NCI-H2029 (cell line): ENCODE data around the gene ZNF22.

ENCODE experiments used
- DNase-seq: peaks from one replicate; lab custom pipeline; 2025; lab: John Stamatoyannopoulos, UW

Gene ZNF22

DNA sequence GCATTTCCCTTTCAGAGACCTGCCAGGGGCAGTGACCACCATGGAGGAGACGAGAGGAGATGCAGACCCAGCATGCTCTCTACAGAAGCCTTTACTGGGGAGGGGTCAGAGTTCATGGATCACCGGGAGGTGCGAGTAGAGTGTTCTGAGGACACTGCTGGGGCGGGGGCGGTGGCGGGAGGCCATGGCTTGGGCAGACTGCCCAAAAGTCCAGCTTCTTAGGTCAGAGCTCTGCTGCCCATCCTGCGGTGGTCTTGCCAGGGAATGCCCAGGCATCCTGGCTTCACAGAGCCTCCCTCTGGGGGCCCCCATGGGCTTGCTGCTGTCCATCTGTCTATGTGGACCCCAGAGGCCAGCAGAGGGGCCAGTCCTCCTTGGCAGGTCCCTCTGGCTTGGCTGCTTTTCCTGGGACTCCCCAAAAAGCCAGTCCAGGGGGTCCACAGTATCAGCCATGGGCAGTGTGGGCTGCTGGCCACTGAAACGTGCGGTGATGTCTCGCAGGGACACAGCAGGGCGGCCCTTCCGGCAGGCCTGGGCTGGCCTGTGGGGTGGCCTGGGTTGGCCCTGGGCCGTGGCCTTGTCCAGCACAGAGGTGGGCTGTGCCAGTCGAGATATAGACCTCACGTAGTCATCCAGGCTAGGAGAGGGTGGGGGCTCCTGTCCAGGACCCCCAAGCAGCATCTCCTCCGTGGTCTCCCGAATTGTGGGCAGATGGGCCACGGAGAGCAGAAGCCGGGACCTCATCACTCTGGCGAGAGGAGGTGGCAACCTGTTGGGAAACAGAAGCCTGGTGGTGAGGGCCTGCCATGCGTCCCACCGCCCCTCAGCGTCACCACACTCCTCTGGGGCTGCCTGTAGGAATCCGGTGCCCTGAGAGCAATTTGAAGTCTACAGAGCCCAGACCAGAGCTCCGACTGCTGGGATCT lies 23.2 kb upstream of the ZNF22 start:
- DNase-seq = no peak

DNA sequence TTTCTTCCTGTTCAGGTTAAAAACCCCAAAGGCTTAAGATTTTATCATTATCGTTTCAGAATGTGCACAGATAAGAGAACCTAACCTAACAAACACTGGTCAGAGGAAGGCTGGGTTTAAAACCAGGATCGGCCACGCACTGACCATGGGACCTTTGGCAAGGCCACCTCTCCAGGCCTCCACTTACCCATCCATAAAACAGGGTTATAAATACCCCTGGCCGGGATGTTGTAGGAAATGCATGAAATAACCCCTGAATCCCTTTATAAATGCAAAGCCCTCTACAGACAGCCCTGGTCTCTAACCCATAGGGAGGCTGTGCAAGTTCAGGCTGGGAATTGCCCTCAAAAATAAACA lies 22.5 kb upstream of the ZNF22 start:
- DNase-seq = no peak

DNA sequence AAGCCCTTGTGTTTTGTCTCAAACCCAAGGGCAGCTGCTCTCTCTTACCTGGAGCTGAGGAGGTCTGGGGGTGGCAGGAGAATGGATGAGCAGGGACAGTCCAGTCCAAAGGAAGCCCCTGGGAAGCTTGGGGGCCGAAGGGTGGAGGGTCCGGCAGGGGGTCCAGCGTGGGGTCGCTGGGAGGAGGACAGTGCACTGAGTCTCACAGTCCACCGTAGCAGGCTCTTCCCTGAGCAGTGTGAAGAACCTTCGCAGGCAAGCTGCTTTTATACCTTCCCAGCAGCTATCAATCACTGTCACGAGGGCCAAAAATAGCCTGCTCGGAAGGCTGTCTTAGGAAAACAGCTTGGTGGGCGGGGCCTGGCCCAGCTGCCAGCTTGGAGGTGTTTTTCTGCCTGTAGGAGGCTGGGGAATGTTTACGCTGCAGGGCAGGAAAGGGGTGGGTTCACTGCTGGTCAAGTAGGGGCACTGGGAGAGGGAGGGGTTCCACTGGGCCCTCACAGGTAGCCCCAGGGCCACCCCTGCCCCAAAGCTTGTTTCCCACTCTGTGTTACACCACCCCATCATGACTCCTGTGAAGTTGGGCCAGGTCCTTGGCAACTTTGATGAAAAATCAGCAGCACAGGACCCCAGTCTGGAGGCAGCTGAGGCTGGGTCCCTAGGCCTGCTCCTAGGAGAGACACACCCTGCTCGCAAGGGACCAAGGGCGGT lies 22.0 kb upstream of the ZNF22 start, which contains the start of gene DEPP1:
TSS of gene DEPP1 (minus strand) at position 240 of the 711 bp plus-strand sequence. CDS start 779 bp downstream, outside the sequence.
- peak; percentile 83 for DNase-seq

DNA sequence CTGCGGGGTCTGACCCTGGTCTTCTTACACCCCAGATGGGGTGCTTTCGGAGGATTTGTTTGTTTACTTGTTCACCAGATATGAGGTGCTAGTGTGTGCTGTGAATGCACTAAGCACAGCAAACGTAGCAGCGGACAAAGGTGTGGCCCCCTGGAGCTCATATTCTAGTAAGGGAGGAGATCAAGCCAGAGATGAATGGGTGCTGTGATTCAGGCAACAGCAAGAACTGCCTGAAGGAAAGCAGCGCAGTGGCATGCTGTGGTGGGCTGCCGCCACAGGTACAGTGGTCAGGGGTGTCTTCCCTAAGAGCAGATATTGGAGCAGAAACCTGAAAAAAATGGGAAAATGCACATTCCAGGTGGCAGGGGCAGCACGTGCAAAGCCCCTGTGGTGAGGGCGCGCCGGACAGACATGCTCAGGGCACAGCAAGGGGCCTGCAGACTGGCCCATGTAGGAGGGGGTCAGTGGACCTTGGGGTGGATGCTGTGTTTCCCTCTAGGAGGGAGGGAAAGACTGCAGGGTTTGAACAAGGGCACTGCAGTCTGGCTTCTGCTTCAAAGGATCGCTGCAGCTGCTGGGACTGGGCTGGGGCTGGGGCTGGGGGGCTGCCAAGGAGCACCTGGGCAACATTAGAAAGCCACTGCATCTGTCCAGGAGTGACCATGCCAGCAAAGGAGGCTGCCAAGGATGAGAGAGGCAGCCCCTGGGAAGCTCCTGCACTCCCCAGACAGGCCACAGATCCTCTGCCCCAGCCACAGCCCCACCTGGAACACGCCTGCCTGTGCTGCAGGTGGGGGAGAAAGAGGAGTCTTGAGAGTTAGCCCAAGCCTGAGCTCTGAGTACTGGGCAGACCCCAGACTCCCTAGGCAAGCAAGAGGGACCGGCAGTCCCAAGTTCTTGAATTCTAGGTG lies 21.2 kb upstream of the ZNF22 start:
- DNase-seq = no peak

DNA sequence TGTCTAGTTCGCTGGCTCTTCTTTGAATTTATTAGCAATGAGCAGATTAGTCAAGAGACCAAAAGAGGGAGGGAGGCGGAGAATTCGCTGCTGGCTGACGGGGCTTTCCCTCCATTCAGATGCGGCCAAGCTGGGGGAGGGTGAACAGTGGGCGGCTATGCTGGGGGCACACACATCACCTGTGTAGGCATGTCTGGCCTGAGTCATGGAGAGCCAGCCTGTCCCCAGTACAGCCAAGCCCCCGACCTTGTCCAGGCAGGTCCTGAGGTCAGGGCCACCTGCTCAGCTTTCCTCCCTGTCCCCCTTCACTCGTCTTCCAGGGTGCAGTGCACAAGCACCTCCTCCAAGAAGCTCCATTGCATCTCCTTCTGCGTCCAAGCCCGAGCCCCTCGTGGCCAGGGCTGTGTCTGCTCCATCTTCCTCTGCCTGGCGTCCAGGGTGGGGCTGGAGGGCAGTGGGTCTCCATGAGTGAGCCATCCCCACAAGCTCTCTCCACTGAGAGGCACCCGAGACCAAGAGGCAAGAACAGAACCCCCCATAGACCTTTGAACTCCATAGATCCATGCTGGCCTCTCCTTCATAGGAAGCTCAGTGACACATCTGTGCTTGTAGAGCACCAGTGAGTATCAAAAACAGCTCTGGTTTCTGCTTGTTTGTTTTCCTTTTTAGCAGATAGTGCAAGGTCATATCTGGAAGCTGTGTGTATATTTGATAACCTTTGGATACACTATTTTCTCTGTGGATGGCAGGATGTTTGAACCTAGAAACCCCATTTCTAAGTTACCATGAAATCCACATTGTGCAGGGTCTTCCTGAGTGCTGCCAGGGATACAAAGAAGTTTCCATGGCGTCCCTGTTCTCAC lies 20.2 kb upstream of the ZNF22 start:
- no peak for DNase-seq

DNA sequence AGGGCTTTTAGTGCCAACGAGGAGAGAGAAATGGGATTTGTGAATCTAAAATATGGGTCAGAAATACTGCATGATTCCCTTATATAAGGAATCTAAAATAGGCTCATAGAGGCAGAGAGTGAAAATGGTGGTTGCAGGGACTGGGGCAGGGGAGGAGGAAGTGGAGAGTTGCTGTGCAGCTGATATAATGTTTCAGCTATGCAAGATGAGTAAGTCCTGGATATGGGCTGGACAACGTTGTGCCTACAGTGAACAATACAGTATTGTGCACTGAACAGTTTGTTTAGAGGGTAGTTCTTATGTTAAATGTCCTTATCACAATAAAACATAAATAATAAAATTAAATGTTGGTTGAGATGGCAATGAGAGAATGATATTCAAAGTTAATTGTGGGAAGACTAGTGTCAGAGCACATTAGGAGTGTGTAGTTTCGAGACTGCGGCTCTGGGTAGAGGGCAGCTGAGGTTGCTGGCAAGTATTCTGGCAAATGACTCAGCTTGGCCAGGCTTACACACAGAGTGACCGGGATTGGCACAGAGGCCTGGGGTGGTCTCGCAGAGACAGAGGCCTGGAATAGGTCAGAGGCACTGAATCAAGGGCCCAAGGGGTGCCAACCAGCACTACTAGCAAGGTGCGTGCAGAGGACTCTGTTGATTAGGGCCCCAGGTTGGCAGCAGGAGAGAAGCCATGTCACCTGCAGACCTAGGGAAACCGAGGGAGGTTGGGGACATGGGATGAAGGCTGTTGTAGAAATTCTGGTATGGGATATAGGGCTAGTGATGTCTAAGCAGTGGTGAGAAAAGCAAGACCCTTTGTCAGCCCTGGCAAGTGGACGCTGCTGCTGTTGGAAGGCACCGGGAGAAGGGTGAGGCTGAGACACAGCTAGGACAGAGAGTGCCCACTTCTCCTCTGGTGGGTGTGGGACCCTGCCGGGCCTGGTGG lies 19.3 kb upstream of the ZNF22 start:
- no peak for DNase-seq

DNA sequence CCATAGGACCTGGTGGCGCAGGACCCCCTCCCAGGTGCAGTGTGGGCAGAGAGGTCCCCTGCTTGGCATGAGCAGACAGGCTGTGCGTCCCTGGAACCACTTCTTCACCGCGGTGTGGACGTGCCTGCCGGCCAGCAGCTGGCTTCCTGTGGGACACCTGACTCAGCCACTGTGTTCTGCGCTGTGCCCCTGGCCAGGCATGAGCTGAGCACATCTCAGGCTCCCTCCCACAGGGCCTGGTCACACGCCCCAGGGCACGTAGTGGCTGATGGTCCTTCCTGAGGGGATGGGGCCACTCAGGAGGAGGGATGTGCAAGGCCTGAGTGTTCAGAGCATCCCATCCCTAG lies 18.6 kb upstream of the ZNF22 start:
- no peak for DNase-seq

DNA sequence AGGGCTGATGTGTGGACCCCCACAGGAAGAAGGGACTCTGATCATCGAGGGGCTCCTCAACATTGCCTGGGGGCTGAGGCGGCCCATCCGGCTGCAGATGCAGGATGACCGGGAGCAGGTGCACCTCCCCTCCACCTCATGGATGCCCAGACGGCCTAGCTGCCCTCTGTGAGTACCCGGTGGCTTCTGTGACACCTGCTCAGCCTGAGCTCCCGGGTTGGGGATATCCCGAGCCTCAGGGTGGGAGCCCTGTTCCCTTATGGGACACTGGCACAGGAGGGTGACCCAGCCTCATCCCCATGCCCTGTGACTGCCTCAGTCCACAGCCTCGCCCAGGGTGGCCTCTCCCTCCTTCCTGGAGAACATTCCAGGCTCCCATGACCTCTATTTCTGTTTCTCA lies 18.2 kb upstream of the ZNF22 start:
- DNase-seq = no peak

DNA sequence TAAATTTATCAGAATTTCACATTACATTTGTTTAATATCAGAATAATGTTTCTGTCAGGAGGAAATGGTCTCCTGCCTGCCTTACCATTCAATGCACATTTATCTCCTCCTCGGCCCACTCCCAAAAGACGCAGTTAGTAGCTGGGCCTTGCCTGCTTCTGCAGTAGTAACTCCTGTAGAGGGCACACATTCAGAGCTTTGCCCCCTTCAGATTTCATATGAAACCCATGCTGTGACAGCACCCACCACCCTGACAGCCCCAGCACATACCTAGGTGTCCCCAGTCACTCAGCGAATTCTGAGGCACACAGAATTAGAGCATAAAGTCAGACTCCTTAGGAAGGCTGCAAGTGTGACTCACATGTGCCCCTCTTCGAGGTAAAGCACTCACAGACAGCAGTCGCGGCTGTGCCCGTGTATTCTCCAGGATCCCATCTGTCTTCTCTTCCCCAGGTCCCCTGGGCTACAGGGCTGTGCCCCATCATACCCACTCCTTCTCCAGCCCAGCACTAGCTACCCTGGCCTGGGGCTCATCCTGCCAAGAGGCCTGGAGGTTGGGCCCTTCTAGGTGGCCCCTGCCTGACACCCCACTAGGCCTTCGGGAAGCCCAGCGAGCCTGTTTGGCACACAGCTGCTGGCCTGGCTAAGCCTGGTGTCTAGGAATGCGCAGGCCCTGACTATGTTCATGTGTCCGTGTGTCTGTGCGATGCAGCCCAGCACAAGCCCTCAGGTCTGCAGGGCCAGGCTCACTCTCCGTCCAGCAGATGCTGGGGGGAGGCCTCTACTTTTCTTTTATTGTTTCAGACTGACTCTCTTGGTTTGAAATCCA lies 17.4 kb upstream of the ZNF22 start:
- DNase-seq = no peak

DNA sequence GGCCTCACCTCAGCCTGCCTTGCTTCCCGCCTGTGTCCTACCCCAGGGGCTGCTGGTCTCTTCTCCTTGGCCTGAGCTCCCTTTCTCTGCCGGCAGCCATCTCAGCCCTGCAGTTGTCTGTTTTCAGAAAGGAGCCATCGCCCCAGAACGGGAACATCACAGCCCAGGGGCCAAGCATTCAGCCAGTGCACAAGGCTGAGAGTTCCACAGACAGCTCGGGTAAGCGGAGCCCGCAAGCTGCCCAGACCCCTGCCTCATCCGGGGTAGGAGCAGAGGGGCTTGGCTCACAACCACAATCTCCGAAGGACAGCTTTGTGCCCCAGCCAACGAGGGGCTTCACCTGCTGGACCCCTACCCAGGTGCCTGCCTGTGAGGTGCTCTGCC lies 16.8 kb upstream of the ZNF22 start:
- no peak for DNase-seq

DNA sequence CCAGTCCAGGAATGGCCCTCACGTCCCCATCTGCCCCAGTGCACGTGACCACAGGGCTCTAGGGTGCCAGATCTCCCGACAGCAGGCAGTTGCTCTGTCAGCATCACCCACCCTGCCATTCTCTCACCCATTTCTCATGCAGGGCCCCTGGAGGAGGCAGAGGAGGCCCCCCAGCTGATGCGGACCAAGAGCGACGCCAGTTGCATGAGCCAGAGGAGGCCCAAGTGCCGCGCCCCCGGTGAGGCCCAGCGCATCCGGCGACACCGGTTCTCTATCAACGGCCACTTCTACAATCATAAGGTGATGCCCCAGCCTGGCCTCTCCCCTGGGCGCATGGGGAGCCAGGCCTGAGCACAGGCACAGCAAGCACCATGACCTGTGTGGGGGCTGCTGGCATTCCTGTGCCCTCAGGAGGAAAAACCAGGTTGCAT lies 16.0 kb upstream of the ZNF22 start:
- no peak for DNase-seq

DNA sequence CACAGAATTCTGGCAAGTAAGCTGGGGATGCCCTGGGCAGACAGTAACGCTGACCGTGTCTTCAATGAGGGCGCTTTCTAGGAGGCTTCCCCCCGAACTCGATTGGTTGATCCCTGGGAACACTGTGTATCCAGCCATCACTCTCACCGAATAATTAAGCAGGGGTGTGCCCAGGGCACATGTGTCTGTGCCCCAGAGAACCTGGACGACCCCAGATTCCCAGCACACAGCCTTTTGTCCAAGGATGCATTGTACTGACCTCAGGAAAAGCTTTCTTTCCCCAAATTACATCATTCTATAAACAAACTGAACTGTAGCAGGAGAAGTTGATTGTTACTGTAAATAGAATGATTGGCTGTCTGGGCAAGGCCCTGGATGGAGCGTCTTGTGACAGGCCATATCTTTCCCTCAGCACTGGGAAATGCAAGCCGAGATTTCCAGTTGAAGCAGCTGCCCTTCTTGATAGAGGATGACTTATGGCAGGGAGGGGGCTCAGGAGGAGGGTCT lies 15.5 kb upstream of the ZNF22 start:
- DNase-seq = no peak

DNA sequence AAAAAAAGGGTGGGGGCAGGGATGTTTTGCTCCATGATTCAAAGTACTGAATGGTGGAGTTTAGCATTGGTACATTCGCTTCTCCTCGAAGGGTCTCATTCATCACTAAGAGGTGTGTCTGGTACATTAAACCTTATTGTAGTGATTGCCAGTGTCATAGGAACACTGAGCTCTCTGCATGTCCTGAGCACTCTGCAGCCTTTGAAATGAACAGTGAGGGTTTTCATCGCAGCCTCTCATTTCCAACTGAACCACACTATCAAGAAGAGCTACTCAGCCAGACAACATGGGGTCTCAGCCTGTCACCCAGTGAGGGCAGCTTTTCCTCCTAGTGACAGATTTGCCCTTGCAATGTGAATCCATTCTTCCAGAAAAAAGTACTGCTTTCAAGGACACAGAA lies 14.5 kb upstream of the ZNF22 start:
- no peak for DNase-seq

DNA sequence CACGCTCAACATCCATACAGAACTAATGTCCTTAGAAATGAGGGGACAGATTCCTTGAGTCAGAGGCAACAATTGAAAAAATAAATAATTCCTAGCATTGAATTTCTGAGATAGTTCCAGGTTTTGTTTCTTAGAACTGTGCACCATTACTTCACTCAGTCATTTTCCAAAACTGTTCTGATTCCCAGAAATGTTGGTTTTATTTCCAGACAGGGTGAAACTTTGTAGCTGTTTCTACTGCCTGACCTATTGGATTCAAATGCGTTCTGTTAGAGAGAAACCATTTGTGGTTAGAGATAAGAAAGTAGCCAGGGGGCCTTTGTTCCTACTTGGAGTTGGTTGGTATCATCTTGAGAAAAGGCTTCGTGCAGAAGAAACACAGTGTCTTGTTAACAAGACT lies 14.1 kb upstream of the ZNF22 start:
- no peak for DNase-seq

DNA sequence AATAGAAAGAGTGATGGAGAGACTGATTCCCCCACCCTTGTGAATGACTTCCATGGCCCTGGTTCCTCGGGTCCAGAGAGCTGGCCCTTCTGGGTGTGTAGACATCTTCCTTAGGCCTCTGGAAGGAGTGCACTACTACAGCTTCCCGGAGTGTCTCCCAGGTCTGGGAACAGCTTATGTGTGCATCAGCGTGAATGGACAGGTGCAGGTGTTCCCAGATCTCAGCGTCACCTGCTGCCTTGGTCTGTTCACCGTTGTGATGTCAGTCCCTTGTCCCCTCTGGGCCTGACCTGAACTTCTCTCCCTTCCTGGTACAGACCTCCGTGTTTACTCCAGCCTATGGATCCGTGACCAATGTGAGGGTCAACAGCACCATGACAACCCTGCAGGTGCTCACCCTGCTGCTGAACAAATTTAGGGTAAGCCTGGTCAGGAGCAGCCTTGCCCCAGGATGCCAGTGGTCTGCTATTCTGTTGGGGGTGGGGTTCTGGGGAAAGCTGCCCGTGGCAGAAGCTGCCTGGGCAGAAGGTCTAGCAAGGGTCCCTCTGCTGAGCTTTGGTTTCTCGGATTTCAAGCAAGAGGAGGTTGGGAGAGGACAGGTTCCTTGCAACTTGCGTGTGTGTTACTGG lies 11.7 kb upstream of the ZNF22 start:
- no peak for DNase-seq

DNA sequence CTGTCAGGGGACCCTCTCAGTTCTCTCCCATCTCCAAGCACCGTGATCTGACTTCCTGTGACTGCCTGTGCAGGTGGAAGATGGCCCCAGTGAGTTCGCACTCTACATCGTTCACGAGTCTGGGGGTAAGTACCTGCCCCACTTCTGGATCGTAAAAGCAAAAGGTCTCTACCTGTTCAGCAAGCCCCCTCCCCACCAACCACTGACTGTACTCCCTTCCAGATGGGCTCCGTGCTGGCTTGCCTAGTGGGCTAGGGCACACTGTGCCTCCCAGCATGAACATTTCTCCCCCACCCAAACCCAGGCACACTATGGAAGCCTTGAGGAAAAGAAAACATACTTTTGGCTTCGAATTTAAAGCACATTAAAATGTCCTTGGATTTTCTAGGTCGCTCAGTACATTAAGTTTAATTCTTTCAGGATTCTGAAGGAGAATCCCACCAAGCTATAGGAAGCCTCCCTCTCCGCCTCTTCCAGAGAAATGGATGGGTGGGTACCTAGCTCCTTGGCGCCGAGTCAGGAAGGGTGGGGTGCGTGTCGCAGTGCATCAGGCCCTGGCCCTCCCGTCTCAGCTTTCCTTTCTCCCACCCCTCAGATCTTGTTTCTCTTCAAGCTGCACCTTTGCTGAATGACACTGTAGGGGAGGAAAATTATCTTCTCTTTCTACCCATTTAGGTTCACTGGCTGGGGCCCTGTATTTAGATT lies 11.0 kb upstream of the ZNF22 start:
- no peak for DNase-seq

DNA sequence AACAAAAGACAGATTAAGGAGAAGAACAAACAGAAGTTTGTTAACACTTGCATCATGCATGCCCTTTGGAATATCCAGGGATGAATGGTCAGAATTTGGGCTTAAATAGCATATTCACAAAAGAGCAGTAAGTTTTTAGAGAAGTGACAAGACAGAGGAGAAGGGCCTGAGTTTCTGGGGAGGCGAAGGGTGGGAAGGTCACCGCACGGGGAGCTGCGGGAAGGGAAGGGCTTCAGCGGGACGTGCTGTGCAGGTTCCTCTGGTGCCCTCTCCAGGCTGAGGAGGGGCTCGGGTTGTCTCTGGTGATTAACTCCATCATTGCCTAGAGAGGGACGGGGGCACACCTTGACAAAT lies 10.4 kb upstream of the ZNF22 start:
- no peak for DNase-seq

DNA sequence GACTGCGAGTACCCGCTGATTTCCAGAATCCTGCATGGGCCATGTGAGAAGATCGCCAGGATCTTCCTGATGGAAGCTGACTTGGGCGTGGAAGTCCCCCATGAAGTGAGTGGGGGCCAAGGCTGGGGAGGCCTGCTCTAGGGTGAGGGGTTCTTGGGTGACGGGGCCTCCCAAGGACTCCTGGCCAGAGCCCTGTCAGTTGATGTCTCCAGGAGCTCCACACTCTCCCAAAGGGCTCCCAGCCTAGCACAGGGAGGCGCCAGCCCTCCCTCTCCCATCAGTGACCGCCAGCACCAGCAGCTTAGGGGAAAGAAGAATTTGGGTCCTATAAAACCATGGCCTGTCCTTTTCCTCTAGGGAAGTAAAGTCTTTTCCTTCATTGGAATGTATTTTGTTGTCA lies 9.8 kb upstream of the ZNF22 start:
- no peak for DNase-seq
